Parathyroid adenoma (tissue), 2 donors: ENCODE data around the gene MYO3B.
"Not testable (repeated sequence)": the region's sequence is repeated elsewhere in the genome, so short reads cannot be mapped to it uniquely, and the experiment has no call there.

ENCODE experiments used
- H2AFZ ChIP-seq: fragments of 300-600 bp; sonication (generic); one replicate; pipeline ENCODE4 v1.7.0; 2017; ENCODE audit warnings: antibody characterized with exemption, mild to moderate bottlenecking
- H3K27ac ChIP-seq: fragments of 300-600 bp; sonication (generic); one replicate; pipeline ENCODE4 v1.7.0; 2017
- H3K27me3 ChIP-seq: fragments of 300-600 bp; sonication (generic); one replicate; pipeline ENCODE4 v1.7.0; 2017; ENCODE audit warnings: low read length; ENCODE audit not compliant: control insufficient read depth, insufficient read depth
- H3K36me3 ChIP-seq: fragments of 300-600 bp; sonication (generic); one replicate; pipeline ENCODE4 v1.7.0; 2017; ENCODE audit warnings: low read length; ENCODE audit not compliant: control insufficient read depth, insufficient read depth
- H3K4me1 ChIP-seq: fragments of 300-600 bp; sonication (generic); one replicate; pipeline ENCODE4 v1.7.0; 2017; ENCODE audit warnings: control low read depth
- H3K4me2 ChIP-seq: fragments of 300-600 bp; sonication (generic); one replicate; pipeline ENCODE4 v1.7.0; 2017; ENCODE audit warnings: low read length
- H3K4me3 ChIP-seq: fragments of 300-600 bp; sonication (generic); one replicate; pipeline ENCODE4 v1.7.0; 2017; ENCODE audit warnings: low read depth, low read length
- H3K79me2 ChIP-seq: fragments of 300-600 bp; sonication (generic); one replicate; pipeline ENCODE4 v1.7.0; 2017; ENCODE audit warnings: control low read depth
- H3K9ac ChIP-seq: fragments of 300-600 bp; sonication (generic); one replicate; pipeline ENCODE4 v1.7.0; 2017; ENCODE audit warnings: mild to moderate bottlenecking
- H3K9me3 ChIP-seq: fragments of 300-600 bp; sonication (generic); one replicate; pipeline ENCODE4 v1.7.0; 2017; ENCODE audit warnings: low read length; ENCODE audit not compliant: control insufficient read depth
- CTCF ChIP-seq: fragments of 300-600 bp; sonication (generic); IDR thresholded peaks from one replicate; pipeline ENCODE4 v1.7.0; 2017; ENCODE audit warnings: antibody characterized with exemption, mild to moderate bottlenecking
- donor health status: primary hyperparathyroidism.

Gene MYO3B

GRCh38 chr2:170206246-170206645 lies 28.3 kb downstream of the MYO3B start:
- H2AFZ ChIP-seq = no peak overlapping the region
- H3K9me3 ChIP-seq = no peaks in the 10 kb centered on the region
- H3K9ac ChIP-seq = no peak overlapping the region
- H3K4me1 ChIP-seq = no peaks in the 10 kb centered on the region
- H3K27ac ChIP-seq = no peak overlapping the region
- H3K36me3 ChIP-seq = no peaks in the 10 kb centered on the region
- no peak overlapping the region for H3K4me2 ChIP-seq
- no peaks in the 10 kb centered on the region for H3K79me2 ChIP-seq
- no peak overlapping the region for H3K4me3 ChIP-seq
- TF ChIP-seq CTCF = no peak
- no peaks in the 10 kb centered on the region for H3K27me3 ChIP-seq

GRCh38 chr2:170206805-170207407 lies 29.0 kb downstream of the MYO3B start:
- Histone ChIP-seq H3K4me2 (no peak overlapping the region), H3K79me2 (no peaks in the 10 kb centered on the region), H3K9ac (no peak overlapping the region), H3K4me3 (no peak overlapping the region), H3K27me3 (no peaks in the 10 kb centered on the region), H3K9me3 (no peaks in the 10 kb centered on the region), H3K27ac (no peak overlapping the region), H3K4me1 (no peaks in the 10 kb centered on the region), H3K36me3 (no peaks in the 10 kb centered on the region), H2AFZ (no peak overlapping the region)
- no peak for TF ChIP-seq CTCF

GRCh38 chr2:170207901-170208300 lies 30.0 kb downstream of the MYO3B start:
- no peak overlapping the region for H3K27ac ChIP-seq
- H3K9ac ChIP-seq = no peak overlapping the region
- no peaks in the 10 kb centered on the region for H3K27me3 ChIP-seq
- no peaks in the 10 kb centered on the region for H3K9me3 ChIP-seq
- no peak overlapping the region for H3K4me3 ChIP-seq
- no peak overlapping the region for H2AFZ ChIP-seq
- H3K4me2 ChIP-seq = no peak overlapping the region
- H3K36me3 ChIP-seq = no peaks in the 10 kb centered on the region
- H3K79me2 ChIP-seq = no peaks in the 10 kb centered on the region
- no peaks in the 10 kb centered on the region for H3K4me1 ChIP-seq
- no peak for TF ChIP-seq CTCF

GRCh38 chr2:170208967-170209366 lies 31.0 kb downstream of the MYO3B start:
- Histone ChIP-seq H3K9ac (no peak overlapping the region), H3K4me3 (no peak overlapping the region), H3K36me3 (no peaks in the 10 kb centered on the region), H3K4me2 (no peak overlapping the region), H2AFZ (no peak overlapping the region), H3K79me2 (no peaks in the 10 kb centered on the region), H3K4me1 (no peaks in the 10 kb centered on the region), H3K9me3 (no peaks in the 10 kb centered on the region), H3K27ac (no peak overlapping the region), H3K27me3 (no peaks in the 10 kb centered on the region)
- no peak for TF ChIP-seq CTCF

GRCh38 chr2:170212625-170213280 lies 34.8 kb downstream of the MYO3B start:
- Histone ChIP-seq H3K9me3 (no peaks in the 10 kb centered on the region), H3K27ac (no peak overlapping the region), H3K4me1 (no peaks in the 10 kb centered on the region), H3K36me3 (no peaks in the 10 kb centered on the region), H3K9ac (no peak overlapping the region), H3K4me2 (no peak overlapping the region), H3K79me2 (no peaks in the 10 kb centered on the region), H3K4me3 (no peak overlapping the region), H2AFZ (no peak overlapping the region), H3K27me3 (no peaks in the 10 kb centered on the region)
- no peak for TF ChIP-seq CTCF

GRCh38 chr2:170213281-170213625 lies 35.3 kb downstream of the MYO3B start:
- not testable (repeated sequence) for H3K9me3 ChIP-seq, H3K4me3 ChIP-seq

More at GRCh38 chr2:170213281-170213625, 35.3 kb downstream of the MYO3B start:
- H3K27ac ChIP-seq, H3K4me1 ChIP-seq, H3K9ac ChIP-seq, H3K4me2 ChIP-seq, H2AFZ ChIP-seq, H3K27me3 ChIP-seq, H3K36me3 ChIP-seq, H3K79me2 ChIP-seq: not testable (repeated sequence)
